ENCODE measurements around the gene C14orf180. TPM values are rescaled to one million over a fixed set of nuclear protein-coding genes. Genes with fewer than 3 reads are reported as not detected.

C14orf180 gene
- total and polyA plus RNA-seq, 10 of the 15 experiments (the other 5 are each of a cell fraction or from before 2014, with no cell fraction given), result not detected

- Histone ChIP-seq H3K36me3 (ENCODE audit: control insufficient read depth in 2 of 2, insufficient read depth in 2 of 2, low read length in 1 of 2) (no peaks in the 10 kb centered on the region), H3K4me2 (ENCODE audit: control insufficient read depth, insufficient read depth) (no peak overlapping the region), H3K9ac (ENCODE audit: control insufficient read depth, insufficient read depth, low read length) (no peak overlapping the region), H3K27ac (ENCODE audit: control insufficient read depth, insufficient read depth) (no peak overlapping the region), H3K4me1 (ENCODE audit: control insufficient read depth, insufficient read depth, low read length) (no peaks in the 10 kb centered on the region), H4K20me1 (ENCODE audit: control insufficient read depth, insufficient read depth) (no peaks in the 10 kb centered on the region), H3K79me2 (ENCODE audit: control insufficient read depth, insufficient read depth, low read length) (no peaks in the 10 kb centered on the region), H3K9me3 (replicated peaks; ENCODE audit: control insufficient read depth, insufficient read depth, low read length) (no peaks in the 10 kb centered on the region), H3K4me3 (no peak overlapping the region), H2AFZ (ENCODE audit: control insufficient read depth, low read depth, low read length) (no peak overlapping the region), H3K27me3 (replicated peaks in 1 of 2; ENCODE audit: control insufficient read depth in 2 of 2, insufficient read depth in 2 of 2, low read length in 1 of 2) (peaks cover 0 to 5% of the 10 kb centered on the region in 2 experiments; a peak in 2 of 4 replicates)
- in situ Hi-C loops (cut with MboI) (no loop called here), intact Hi-C loops (cut with micrococcal nuclease; ENCODE audit: unreplicated experiment) (no loop called here)
- BruUV-seq (replicated peaks), result no TSS peak
- FAIRE-seq (no peak), DNase-seq (ENCODE audit: low read depth, low spot score) (no peak), ATAC-seq (no peak)
- ChIA-PET SMC1A (ENCODE audit: uncharacterized antibody, unreplicated experiment) (no interaction called here), CTCF (no interaction called here), RAD21 (ENCODE audit: unreplicated experiment) (no interaction called here), POLR2A (no interaction called here)
- 31% methylated on average over 15 of the region's 16 CpGs for WGBS (ENCODE audit: insufficient coverage, insufficient replicate concordance, low lambda C conversion rate, missing lambda C conversion rate)
- TF ChIP-seq HDAC2 (IDR thresholded peaks at IDR 0.05) (no peak), PML (IDR thresholded peaks at IDR 0.05; ENCODE audit: low read length) (no peak), POLR2A (IDR thresholded peaks at IDR 0.05; ENCODE audit: low read depth, low read length) (no peak), MLLT1 (IDR thresholded peaks at IDR 0.05) (no peak), ZNF384 (IDR thresholded peaks at IDR 0.05; ENCODE audit: borderline replicate concordance, low read depth, low read length) (no peak), MYB (IDR thresholded peaks at IDR 0.05; ENCODE audit: borderline replicate concordance, low read depth, low read length) (no peak), PBX3 (IDR thresholded peaks at IDR 0.05; ENCODE audit: insufficient replicate concordance, low read depth, low read length) (no peak), ZNF217 (IDR thresholded peaks at IDR 0.05) (no peak), SMARCA5 (IDR thresholded peaks at IDR 0.05) (no peak), E2F8 (IDR thresholded peaks at IDR 0.05; ENCODE audit: low read depth, partially characterized antibody) (no peak), JUND (IDR thresholded peaks at IDR 0.05; ENCODE audit: low read depth, low read length) (no peak), ZSCAN29 (IDR thresholded peaks at IDR 0.05) (no peak), MAX (IDR thresholded peaks at IDR 0.05; ENCODE audit: low read depth, low read length) (no peak), RUNX3 (IDR thresholded peaks at IDR 0.05; ENCODE audit: low read length) (no peak), NKRF (conservative IDR thresholded peaks at IDR 0.05) (no peak)
Observed at GRCh38 chr14:104571246-104571645, 8.3 kb upstream of the C14orf180 start.

Data from GM12878 (cell line).